B cell (primary cell): ENCODE results near the gene TMEM63A. TPM values are rescaled to one million over a fixed set of nuclear protein-coding genes. Genes with fewer than 3 reads are reported as not detected.

Experiments
- ATAC-seq: fragments of 200-7000 bp; cut with Tn5 transposase; one replicate; pipeline ENCODE4 v1.10.0; 2021; ENCODE audit warnings: low read depth, mild to moderate bottlenecking, moderate number of reproducible peaks, moderate library complexity
- CTCF ChIA-PET: fragments of 350-600 bp; sonication (Branson Sonifier 250); formaldehyde crosslinking; loops from one replicate; lab custom pipeline; 2021; ENCODE audit warnings: antibody characterized with exemption, inconsistent platforms; lab: Charles Lee
- POLR2A ChIA-PET: fragments of 350-600 bp; sonication (Branson Sonifier 250); formaldehyde crosslinking; loops from one replicate; lab custom pipeline; 2021; ENCODE audit warnings: antibody characterized with exemption; lab: Charles Lee
- DNase-seq: peaks from one replicate; pipeline ENCODE4 v3.0.0; 2013
- H2AFZ ChIP-seq: 2 replicates; pipeline ENCODE4 v1.6.1; 2012; ENCODE audit warnings: mild to moderate bottlenecking, low read depth, low read length; ENCODE audit not compliant: insufficient read depth, poor library complexity, severe bottlenecking
- H3K27ac ChIP-seq, 2 donors: 1 replicate in 1 of 2; 2 replicates in 1 of 2; pipeline ENCODE4 v1.5.1; 2012 to 2013; ENCODE audit warnings: low read length in 2 of 2, mild to moderate bottlenecking in 2 of 2, moderate library complexity in 1 of 2
- H3K27me3 ChIP-seq, 4 experiments: fragments of 200-600 bp in 1 of 4; sonication (generic) in 1 of 4; replicated peaks in 1 of 4; 1 replicate in 2 of 4; 2 replicates in 2 of 4; pipeline versions ENCODE4 v1.6.1 to v1.7.0; 2013 to 2016; ENCODE audit warnings: low read length in 3 of 4, mild to moderate bottlenecking in 2 of 4, mixed read lengths in 1 of 4, moderate library complexity in 1 of 4; ENCODE audit not compliant: insufficient read depth in 4 of 4, control insufficient read depth in 3 of 4; ENCODE audit errors: control extremely low read depth in 1 of 4
- H3K36me3 ChIP-seq, 2 experiments: replicated peaks in 1 of 2; 1 replicate in 1 of 2; 2 replicates in 1 of 2; pipeline versions ENCODE4 v1.6.1 to v1.7.1; 2013; ENCODE audit warnings: low read length in 1 of 2; ENCODE audit not compliant: insufficient read depth in 2 of 2, control insufficient read depth in 1 of 2; ENCODE audit errors: control extremely low read depth in 1 of 2, extremely low read depth in 1 of 2
- H3K4me1 ChIP-seq, 2 donors: fragments of 200-600 bp in 1 of 2; sonication (generic) in 1 of 2; 1 replicate in 1 of 2; 2 replicates in 1 of 2; pipeline versions ENCODE4 v1.5.1 to v1.6.1; 2013 to 2017; ENCODE audit warnings: low read length in 2 of 2; ENCODE audit not compliant: control insufficient read depth in 2 of 2, insufficient read depth in 2 of 2
- H3K4me2 ChIP-seq: replicated peaks from 2 replicates; pipeline ENCODE3; 2012; ENCODE audit warnings: mild to moderate bottlenecking, low read depth, low read length; ENCODE audit not compliant: poor library complexity, severe bottlenecking
- H3K4me3 ChIP-seq, 5 experiments: fragments of 200-600 bp in 1 of 5; sonication (generic) in 1 of 5; 1 replicate in 3 of 5; 2 replicates in 2 of 5; pipeline versions ENCODE4 v1.5.1 to v1.7.0; 2011 to 2016; ENCODE audit warnings: low read length in 4 of 5, mild to moderate bottlenecking in 4 of 5, low read depth in 2 of 5, control low read depth in 1 of 5, moderate library complexity in 1 of 5; ENCODE audit not compliant: insufficient read depth in 1 of 5; ENCODE audit errors: control extremely low read depth in 1 of 5, extremely low read depth in 1 of 5
- H3K79me2 ChIP-seq: fragments of 200-600 bp; sonication (generic); one replicate; pipeline ENCODE4 v1.6.0; 2016; ENCODE audit warnings: low read length; ENCODE audit not compliant: control insufficient read depth, insufficient read depth
- H3K9ac ChIP-seq: fragments of 200-600 bp; sonication (generic); 2 replicates; pipeline ENCODE4 v1.6.1; 2017; ENCODE audit warnings: mild to moderate bottlenecking, low read length, moderate library complexity
- H3K9me3 ChIP-seq, 3 donors: one replicate each; pipeline versions ENCODE4 v1.6.1 to v1.7.1; 2013; ENCODE audit warnings: low read length in 2 of 3; ENCODE audit not compliant: control insufficient read depth in 2 of 3, insufficient read depth in 1 of 3; ENCODE audit errors: control extremely low read depth in 1 of 3
- H4K20me1 ChIP-seq: 2 replicates; pipeline ENCODE4 v1.6.0; 2012; ENCODE audit warnings: mild to moderate bottlenecking, low read length; ENCODE audit not compliant: insufficient read depth, control insufficient read depth, poor library complexity, severe bottlenecking
- H3K27ac Mint-ChIP-seq: one replicate; pipeline ENCODE4 v1.8.0; 2021; ENCODE audit warnings: mixed read lengths
- H3K27me3 Mint-ChIP-seq: one replicate; pipeline ENCODE4 v1.8.0; 2021; ENCODE audit warnings: mixed read lengths
- H3K4me1 Mint-ChIP-seq: one replicate; pipeline ENCODE4 v1.8.0; 2021; ENCODE audit warnings: mixed read lengths
- H3K4me3 Mint-ChIP-seq: one replicate; pipeline ENCODE4 v1.8.0; 2021; ENCODE audit warnings: mixed read lengths
- H3K9me3 Mint-ChIP-seq: one replicate; pipeline ENCODE4 v1.8.0; 2022; ENCODE audit warnings: mixed read lengths; ENCODE audit not compliant: insufficient read depth
- CTCF ChIP-seq: fragments of 200-600 bp; IDR thresholded peaks from one replicate; pipeline ENCODE4 v1.8.0; 2022; ENCODE audit warnings: antibody characterized with exemption, mild to moderate bottlenecking
- EZH2 ChIP-seq: IDR thresholded peaks from 2 replicates; pipeline ENCODE4 v1.6.1; 2012; ENCODE audit warnings: borderline replicate concordance, low read depth, mild to moderate bottlenecking, moderate library complexity, low read length; ENCODE audit not compliant: insufficient read depth, poor library complexity, severe bottlenecking
- WGBS: methylation state at CpG from one replicate; pipeline ENCODE4 v1.1.5; 2013; ENCODE audit warnings: missing lambda C conversion rate; ENCODE audit not compliant: insufficient coverage; 5-methylcytosine and 5-hydroxymethylcytosine counted together
- intact Hi-C: fragments of 100-400 bp; cut with micrococcal nuclease; formaldehyde crosslinking; loops from one replicate; pipeline ENCODE4 v1.10.0; 2022
- polyA plus RNA-seq: library from polyadenylated mRNA; depleted of rRNA; stranded (reverse); fragments of >200 nt; gene quantifications from 2 replicates; pipeline ENCODE4 v1.2.3, GENCODE V29; 2012
- total RNA-seq, 2 donors: library from RNA; stranded (reverse); fragments of 120-200 nt in 1 of 2; gene quantifications; 1 replicate in 1 of 2; 2 replicates in 1 of 2; pipeline versions ENCODE4 v1.2.3 to v1.2.4, GENCODE V29; 2013 to 2022

The TMEM63A gene
- total and polyA plus RNA-seq, 2 donors (not counting 1 experiment from before 2014, with no cell fraction given) = 209 to 238 TPM

GRCh38 chr1:225845571-225846259, 36.5 kb downstream of the TMEM63A start:
- Mint-ChIP-seq H3K27ac (peak overlapping the region; percentile 98), H3K9me3 (no peaks in the 10 kb centered on the region), H3K4me3 (no peak overlapping the region), H3K4me1 (peaks cover 47% of the 10 kb centered on the region), H3K27me3 (no peaks in the 10 kb centered on the region)
- H4K20me1 ChIP-seq = peaks cover 6% of the 10 kb centered on the region
- H3K9ac ChIP-seq = no peak overlapping the region
- no peak for DNase-seq
- peaks cover 0 to 4% (median 0%) of the 10 kb centered on the region in 3 donors for H3K9me3 ChIP-seq
- H3K4me2 ChIP-seq = no peak overlapping the region
- intact Hi-C loops = loop anchor here (5.0 kb wide), 3 partner anchors 132 to 418 kb away; partner anchors contain the start of gene LBR
- H3K4me3 ChIP-seq = no peak overlapping the region
- H3K36me3 ChIP-seq = peaks cover 0 to 18% of the 10 kb centered on the region in 2 experiments
- ChIA-PET POLR2A (interaction anchor here (0.6 kb wide), 1 partner anchor 39 kb away, joined by 4 read pairs; no protein-coding TSS in a partner anchor), CTCF (interaction anchor here (1.1 to 2.1 kb wide), 5 partner anchors 36 to 378 kb away, joined by 3 to 6 read pairs (median 3); partner anchors contain the start of genes EPHX1, SRP9 and TMEM63A)
- no peaks in the 10 kb centered on the region for H3K79me2 ChIP-seq
- no peak for TF ChIP-seq EZH2
- no peak for TF ChIP-seq CTCF
- WGBS = 98% methylated on average over 11 of the region's 13 CpGs
- H3K27me3 ChIP-seq = no peaks in the 10 kb centered on the region
- ATAC-seq = no peak
- no peak overlapping the region for H2AFZ ChIP-seq
- H3K4me1 ChIP-seq = peaks cover 41 to 47% of the 10 kb centered on the region in 2 donors
- H3K27ac ChIP-seq = peak overlapping the region in 1 of 2 donors; percentile 87

GRCh38 chr1:225845097-225845496, 37.1 kb downstream of the TMEM63A start:
- Histone ChIP-seq H3K9ac (no peak overlapping the region), H3K27ac (no peak overlapping the region), H4K20me1 (peaks cover 6% of the 10 kb centered on the region), H2AFZ (no peak overlapping the region), H3K4me1 (peaks cover 37 to 43% of the 10 kb centered on the region in 2 donors), H3K79me2 (no peaks in the 10 kb centered on the region), H3K4me3 (no peak overlapping the region), H3K4me2 (no peak overlapping the region), H3K27me3 (no peaks in the 10 kb centered on the region), H3K36me3 (peaks cover 0 to 15% of the 10 kb centered on the region in 2 experiments), H3K9me3 (no peaks in the 10 kb centered on the region)
- intact Hi-C loops = loop anchor here (5.0 kb wide), 3 partner anchors 132 to 418 kb away; partner anchors contain the start of gene LBR
- ChIA-PET CTCF (interaction anchor here (1.1 to 2.1 kb wide), 3 partner anchors 38 to 377 kb away, joined by 3 to 6 read pairs (median 3); partner anchors contain the start of gene TMEM63A), POLR2A (interaction anchor here (0.5 to 0.6 kb wide), 2 partner anchors 40 to 160 kb away, joined by 3 to 4 read pairs; no protein-coding TSS in a partner anchor)
- TF ChIP-seq EZH2 (no peak), CTCF (no peak)
- ATAC-seq = no peak
- H3K27me3 Mint-ChIP-seq = no peaks in the 10 kb centered on the region
- H3K9me3 Mint-ChIP-seq = no peaks in the 10 kb centered on the region
- no peak for DNase-seq
- no peak overlapping the region for H3K4me3 Mint-ChIP-seq
- H3K27ac Mint-ChIP-seq = no peak overlapping the region
- WGBS = 95% methylated on average over 6 of the region's 14 CpGs
- peaks cover 42% of the 10 kb centered on the region for H3K4me1 Mint-ChIP-seq
